Measurements from ENCODE around the gene IDH2.

The IDH2 gene

GRCh38 chr15:90083419-90083818, 18.8 kb downstream of the IDH2 start:
- TF ChIP-seq CTCF (conservative IDR thresholded peaks at IDR 0.05; ENCODE audit: low read depth, low read length), result no peak
- Histone ChIP-seq H3K9ac (no peak overlapping the region), H3K4me1 (ENCODE audit: low read depth, poor library complexity, severe bottlenecking) (peaks cover 16% of the 10 kb centered on the region), H3K4me3 (IDR thresholded peaks at IDR 0.05; ENCODE audit: insufficient read depth, low read depth, low read length) (no peak overlapping the region), H3K27me3 (ENCODE audit: insufficient read depth, low read depth) (no peaks in the 10 kb centered on the region), H3K27ac (no peak overlapping the region), H3K36me3 (ENCODE audit: insufficient read depth) (no peaks in the 10 kb centered on the region), H4K20me1 (ENCODE audit: insufficient read depth) (no peaks in the 10 kb centered on the region), H3K4me2 (no peak overlapping the region), H3K79me2 (ENCODE audit: insufficient read depth, low read depth) (no peaks in the 10 kb centered on the region), H2AFZ (ENCODE audit: low read depth) (no peak overlapping the region)

GRCh38 chr15:90082140-90082715, 20.0 kb downstream of the IDH2 start:
- no peaks in the 10 kb centered on the region for H4K20me1 ChIP-seq (ENCODE audit: insufficient read depth)

GRCh38 chr15:90080818-90081393, 21.4 kb downstream of the IDH2 start:
- Histone ChIP-seq H3K4me3 (IDR thresholded peaks at IDR 0.05; ENCODE audit: insufficient read depth, low read depth, low read length) (no peak overlapping the region), H3K4me2 (no peak overlapping the region), H2AFZ (ENCODE audit: low read depth) (no peak overlapping the region), H3K9ac (no peak overlapping the region), H3K27ac (no peak overlapping the region), H3K27me3 (ENCODE audit: insufficient read depth, low read depth) (no peaks in the 10 kb centered on the region), H4K20me1 (ENCODE audit: insufficient read depth) (no peaks in the 10 kb centered on the region), H3K79me2 (ENCODE audit: insufficient read depth, low read depth) (no peaks in the 10 kb centered on the region), H3K4me1 (ENCODE audit: low read depth, poor library complexity, severe bottlenecking) (peaks cover 14% of the 10 kb centered on the region), H3K36me3 (ENCODE audit: insufficient read depth) (no peaks in the 10 kb centered on the region)
- TF ChIP-seq CTCF (conservative IDR thresholded peaks at IDR 0.05; ENCODE audit: low read depth, low read length), result no peak

More at GRCh38 chr15:90082140-90082715, 20.0 kb downstream of the IDH2 start:
- H3K27ac ChIP-seq, result no peak overlapping the region
- peaks cover 16% of the 10 kb centered on the region for H3K4me1 ChIP-seq (ENCODE audit: low read depth, poor library complexity, severe bottlenecking)
- H3K4me2 ChIP-seq, result no peak overlapping the region
- no peaks in the 10 kb centered on the region for H3K27me3 ChIP-seq (ENCODE audit: insufficient read depth, low read depth)
- no peak overlapping the region for H3K4me3 ChIP-seq (IDR thresholded peaks at IDR 0.05; ENCODE audit: insufficient read depth, low read depth, low read length)
- H3K79me2 ChIP-seq (ENCODE audit: insufficient read depth, low read depth), result no peaks in the 10 kb centered on the region
- no peak for TF ChIP-seq CTCF (conservative IDR thresholded peaks at IDR 0.05; ENCODE audit: low read depth, low read length)
- H3K36me3 ChIP-seq (ENCODE audit: insufficient read depth), result no peaks in the 10 kb centered on the region
- H3K9ac ChIP-seq, result no peak overlapping the region
- H2AFZ ChIP-seq (ENCODE audit: low read depth), result no peak overlapping the region

- H3K27me3 ChIP-seq (ENCODE audit: insufficient read depth, low read depth), result no peaks in the 10 kb centered on the region
- H3K4me2 ChIP-seq, result no peak overlapping the region
- no peaks in the 10 kb centered on the region for H3K79me2 ChIP-seq (ENCODE audit: insufficient read depth, low read depth)
- H3K9ac ChIP-seq, result no peak overlapping the region
- H3K27ac ChIP-seq, result no peak overlapping the region
- H3K4me3 ChIP-seq (IDR thresholded peaks at IDR 0.05; ENCODE audit: insufficient read depth, low read depth, low read length), result no peak overlapping the region
- no peaks in the 10 kb centered on the region for H4K20me1 ChIP-seq (ENCODE audit: insufficient read depth)
- H3K36me3 ChIP-seq (ENCODE audit: insufficient read depth), result no peaks in the 10 kb centered on the region
- peaks cover 16% of the 10 kb centered on the region for H3K4me1 ChIP-seq (ENCODE audit: low read depth, poor library complexity, severe bottlenecking)
- H2AFZ ChIP-seq (ENCODE audit: low read depth), result no peak overlapping the region
- no peak for TF ChIP-seq CTCF (conservative IDR thresholded peaks at IDR 0.05; ENCODE audit: low read depth, low read length)
Measured at GRCh38 chr15:90080458-90080755, 21.9 kb downstream of the IDH2 start.
